HG03565 (cell line): ENCODE results near the gene KIF4A.
"Not testable (repeated sequence)": the region's sequence is repeated elsewhere in the genome, so short reads cannot be mapped to it uniquely, and the experiment has no call there.

Experiments
- ATAC-seq: cut with Tn5 transposase; IDR thresholded peaks from one replicate; pipeline ENCODE4 v1.9.1; 2021; ENCODE audit warnings: mild to moderate bottlenecking, moderate library complexity; ENCODE audit not compliant: unreplicated experiment

The KIF4A gene

GRCh38 chrX:70289793-70290770 is at the start of gene KIF4A, which contains the start of gene PDZD11:
Gene KIF4A (plus strand): TSS chrX:70290104. CDS start chrX:70290459, 355 bp downstream.
Gene PDZD11 (minus strand): TSS chrX:70289927. CDS start chrX:70289341, 586 bp downstream.
- peak; percentile 96 for ATAC-seq

GRCh38 chrX:70240751-70241150 is 49.2 kb upstream of the KIF4A start:
- ATAC-seq, result no peak

- ATAC-seq, result no peak
Observed at GRCh38 chrX:70241501-70241900, 48.4 kb upstream of the KIF4A start.

GRCh38 chrX:70243601-70244000 is 46.3 kb upstream of the KIF4A start:
- ATAC-seq, result not testable (repeated sequence)

- no peak for ATAC-seq
Observed at GRCh38 chrX:70244881-70245280, 45.0 kb upstream of the KIF4A start.

GRCh38 chrX:70247252-70247651 is 42.7 kb upstream of the KIF4A start:
- ATAC-seq, result no peak

- ATAC-seq, result no peak
Observed at GRCh38 chrX:70252491-70252890, 37.4 kb upstream of the KIF4A start.

GRCh38 chrX:70253377-70254062 is 36.4 kb upstream of the KIF4A start:
- no peak for ATAC-seq

- ATAC-seq, result no peak
Observed at GRCh38 chrX:70254063-70254400, 35.9 kb upstream of the KIF4A start.

GRCh38 chrX:70254909-70255308 is 35.0 kb upstream of the KIF4A start:
- ATAC-seq, result no peak

- ATAC-seq, result no peak
Observed at GRCh38 chrX:70255452-70255851, 34.5 kb upstream of the KIF4A start.

GRCh38 chrX:70257423-70258288 is 32.2 kb upstream of the KIF4A start:
- ATAC-seq, result no peak

GRCh38 chrX:70260104-70260503 is 29.8 kb upstream of the KIF4A start, which contains the start of gene P2RY4:
Gene P2RY4 (minus strand): TSS chrX:70260204. CDS start chrX:70259624, 580 bp downstream.
- ATAC-seq, result no peak

- ATAC-seq, result no peak
Observed at GRCh38 chrX:70262952-70263567, 26.8 kb upstream of the KIF4A start.

- no peak for ATAC-seq
Observed at GRCh38 chrX:70264784-70265183, 25.1 kb upstream of the KIF4A start.

- ATAC-seq, result no peak
Observed at GRCh38 chrX:70268034-70268433, 21.9 kb upstream of the KIF4A start, which contains the start of gene ARR3. Gene ARR3 (plus strand): TSS chrX:70268334. CDS start chrX:70269386, 1,052 bp downstream.

GRCh38 chrX:70274029-70274428 is 15.9 kb upstream of the KIF4A start:
- not testable (repeated sequence) for ATAC-seq

- ATAC-seq, result no peak
Observed at GRCh38 chrX:70279081-70279480, 10.8 kb upstream of the KIF4A start.

GRCh38 chrX:70280573-70280972 is 9.3 kb upstream of the KIF4A start:
- no peak for ATAC-seq

GRCh38 chrX:70281951-70282350 is 8.0 kb upstream of the KIF4A start, which contains the start of gene RAB41:
Gene RAB41 (plus strand): TSS chrX:70282172. CDS start chrX:70282218, 46 bp downstream.
- no peak for ATAC-seq
